OCI-LY7 (cell line): ENCODE results near the gene MAML3.

Experiments
- CTCF ChIP-seq: fragments of 200-600 bp; sonication (generic); conservative IDR thresholded peaks from 2 replicates; pipeline ENCODE4 v1.5.1; 2014; ENCODE audit warnings: mild to moderate bottlenecking, antibody characterized with exemption, low read length, moderate library complexity, mixed read lengths
- EZH2phosphoT487 ChIP-seq: fragments of 200-600 bp; sonication (generic); IDR thresholded peaks from 2 replicates; pipeline ENCODE4 v1.6.1; 2018; ENCODE audit warnings: low read depth, borderline replicate concordance, mild to moderate bottlenecking, mixed run types, antibody characterized with exemption, low read length, moderate library complexity, mixed read lengths

GRCh38 chr4:140085062-140085622, 68.8 kb downstream of the MAML3 start:
- TF ChIP-seq CTCF (no peak), EZH2phosphoT487 (no peak)
